Fibroblast of pulmonary artery (primary cell): ENCODE results near the gene WDFY1.
"Not testable (repeated sequence)": the region's sequence is repeated elsewhere in the genome, so short reads cannot be mapped to it uniquely, and the experiment has no call there.

Experiments used
- DNase-seq: peaks from one replicate; pipeline ENCODE4 v3.0.0-alpha.2; 2010; ENCODE audit warnings: low read depth
- H3K4me3 ChIP-seq: replicated peaks from 2 replicates; pipeline ENCODE4 v1.5.1; 2011; ENCODE audit warnings: low read depth, mild to moderate bottlenecking, control low read depth, low read length, moderate library complexity
- TF ChIP-seq, protein P1 (sequence below): IDR thresholded peaks from 2 replicates; pipeline ENCODE4 v1.5.1; 2011; ENCODE audit warnings: mild to moderate bottlenecking, control low read depth, low read length, inconsistent platforms; ENCODE audit errors: missing control alignments

The WDFY1 gene

DNA sequence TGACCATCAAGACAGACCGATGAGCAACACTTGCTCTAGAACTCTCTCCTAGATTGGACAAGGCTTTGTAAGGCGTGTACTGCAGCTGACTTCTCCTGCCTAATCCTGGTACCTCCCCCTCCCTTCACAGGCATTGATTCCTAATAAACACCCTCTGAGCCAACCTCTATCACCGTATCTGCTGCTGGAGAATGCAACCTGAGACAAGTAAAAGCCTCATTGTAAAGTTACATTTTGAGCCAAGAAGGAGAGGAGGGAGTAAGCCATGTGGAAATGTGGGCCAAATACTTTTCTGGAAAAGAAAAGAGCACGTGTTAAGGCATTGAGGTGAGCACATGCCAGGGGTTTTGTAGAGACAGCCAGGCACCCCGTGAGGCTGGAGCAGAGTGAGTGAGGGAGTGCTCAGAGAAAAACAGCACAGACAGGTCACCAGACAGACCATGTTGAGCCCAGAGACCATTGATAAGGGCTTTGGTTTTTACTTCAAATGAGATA lies 2.6 kb upstream of the WDFY1 start:
- TF ChIP-seq, protein P1, sequence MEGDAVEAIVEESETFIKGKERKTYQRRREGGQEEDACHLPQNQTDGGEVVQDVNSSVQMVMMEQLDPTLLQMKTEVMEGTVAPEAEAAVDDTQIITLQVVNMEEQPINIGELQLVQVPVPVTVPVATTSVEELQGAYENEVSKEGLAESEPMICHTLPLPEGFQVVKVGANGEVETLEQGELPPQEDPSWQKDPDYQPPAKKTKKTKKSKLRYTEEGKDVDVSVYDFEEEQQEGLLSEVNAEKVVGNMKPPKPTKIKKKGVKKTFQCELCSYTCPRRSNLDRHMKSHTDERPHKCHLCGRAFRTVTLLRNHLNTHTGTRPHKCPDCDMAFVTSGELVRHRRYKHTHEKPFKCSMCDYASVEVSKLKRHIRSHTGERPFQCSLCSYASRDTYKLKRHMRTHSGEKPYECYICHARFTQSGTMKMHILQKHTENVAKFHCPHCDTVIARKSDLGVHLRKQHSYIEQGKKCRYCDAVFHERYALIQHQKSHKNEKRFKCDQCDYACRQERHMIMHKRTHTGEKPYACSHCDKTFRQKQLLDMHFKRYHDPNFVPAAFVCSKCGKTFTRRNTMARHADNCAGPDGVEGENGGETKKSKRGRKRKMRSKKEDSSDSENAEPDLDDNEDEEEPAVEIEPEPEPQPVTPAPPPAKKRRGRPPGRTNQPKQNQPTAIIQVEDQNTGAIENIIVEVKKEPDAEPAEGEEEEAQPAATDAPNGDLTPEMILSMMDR = no peak
- no peak for DNase-seq
- no peak overlapping the region for H3K4me3 ChIP-seq

DNA sequence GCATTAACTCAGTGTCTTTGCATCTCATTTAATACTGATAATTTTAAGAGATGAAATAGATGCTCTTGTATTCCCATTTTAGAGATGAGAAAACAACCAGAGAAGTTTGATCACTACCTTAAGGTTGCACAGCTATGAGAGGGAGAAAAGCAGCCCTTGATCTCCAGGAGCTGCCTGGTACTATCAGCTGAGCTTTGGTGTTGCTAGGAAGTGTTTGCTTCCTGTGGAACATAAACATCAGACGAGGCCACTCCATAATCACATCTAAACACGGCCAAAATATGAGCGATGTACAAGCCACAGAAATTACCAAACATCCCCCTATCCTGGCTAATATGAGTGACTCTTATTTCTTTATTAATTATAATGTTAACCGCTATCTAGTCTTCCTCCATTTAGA lies 620 bp upstream of the WDFY1 start:
- H3K4me3 ChIP-seq = no peak overlapping the region
- TF ChIP-seq, protein P1 = no peak
- no peak for DNase-seq

DNA sequence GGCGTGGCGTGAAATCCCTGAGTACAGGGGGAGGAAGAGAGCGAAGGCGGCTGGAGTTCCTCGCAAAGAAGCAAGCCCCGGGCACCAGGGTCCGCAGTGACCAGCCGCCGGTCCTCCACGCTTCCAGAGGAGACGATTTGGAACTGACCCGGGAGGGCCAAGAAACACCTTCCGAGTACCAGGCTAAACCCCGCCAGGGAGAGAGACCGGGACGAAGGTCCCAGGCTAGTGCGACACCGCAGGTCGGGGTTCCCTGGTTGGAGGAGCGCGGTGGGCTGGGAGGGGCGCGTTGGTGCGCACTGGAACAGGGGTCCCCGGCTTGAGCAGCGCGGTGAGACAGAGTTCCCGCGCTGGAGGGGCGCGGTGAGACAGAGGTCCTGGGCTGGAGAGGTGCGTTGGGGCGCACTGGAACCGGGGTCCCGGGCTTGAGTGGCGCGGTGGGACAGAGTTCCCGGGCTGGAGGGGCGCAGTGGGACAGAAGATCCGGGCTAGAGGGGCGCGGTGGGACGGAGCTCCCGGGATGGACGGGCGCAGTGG lies 901 bp downstream of the WDFY1 start:
- peak overlapping the region; percentile 90 for H3K4me3 ChIP-seq
- no peak for DNase-seq
- TF ChIP-seq, protein P1 = no peak

DNA sequence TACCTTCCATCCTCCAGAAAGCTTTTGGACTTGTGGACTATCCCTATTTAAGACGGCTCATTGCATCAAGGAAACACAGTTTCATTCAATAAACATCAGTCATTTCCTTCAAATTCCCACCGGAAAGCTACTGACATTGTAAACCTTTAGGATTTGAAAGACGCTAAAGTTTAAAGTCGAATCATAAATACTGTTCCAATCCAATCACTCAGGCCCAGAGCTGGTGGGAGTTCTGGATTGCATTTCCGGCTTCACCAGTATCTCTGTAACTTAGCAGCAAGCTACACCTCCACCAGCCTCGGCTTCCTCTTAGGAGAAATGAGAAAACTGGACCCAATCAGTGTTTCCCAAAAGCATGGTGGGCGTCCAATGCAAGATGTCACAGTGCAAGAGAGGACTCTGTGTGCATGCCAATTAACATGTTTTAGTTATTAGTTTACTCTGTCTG lies 1.6 kb downstream of the WDFY1 start:
- TF ChIP-seq, protein P1 = no peak
- H3K4me3 ChIP-seq = peak overlapping the region; percentile 90
- DNase-seq = peak; percentile 72

DNA sequence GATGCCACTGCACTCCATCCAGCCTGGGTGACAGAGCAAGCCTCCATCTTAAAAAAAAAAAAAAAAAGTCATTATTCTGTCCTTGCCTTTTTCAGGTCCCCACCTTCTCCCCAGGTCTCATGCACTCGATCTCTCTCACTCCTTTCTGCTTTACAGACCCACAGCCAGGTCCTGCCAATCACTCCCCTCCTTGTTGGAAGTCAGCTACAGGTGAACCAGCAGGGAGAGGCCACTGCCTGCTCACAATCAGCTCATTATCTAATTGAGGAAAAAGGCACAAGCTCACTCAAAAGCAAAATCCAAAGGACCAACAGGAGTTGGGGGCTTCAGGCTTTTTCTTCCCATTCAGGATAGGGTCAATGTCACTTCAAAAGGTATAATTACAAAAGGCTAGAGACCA lies 2.0 kb downstream of the WDFY1 start:
- DNase-seq = no peak
- peak overlapping the region; percentile 90 for H3K4me3 ChIP-seq
- TF ChIP-seq, protein P1 = no peak

DNA sequence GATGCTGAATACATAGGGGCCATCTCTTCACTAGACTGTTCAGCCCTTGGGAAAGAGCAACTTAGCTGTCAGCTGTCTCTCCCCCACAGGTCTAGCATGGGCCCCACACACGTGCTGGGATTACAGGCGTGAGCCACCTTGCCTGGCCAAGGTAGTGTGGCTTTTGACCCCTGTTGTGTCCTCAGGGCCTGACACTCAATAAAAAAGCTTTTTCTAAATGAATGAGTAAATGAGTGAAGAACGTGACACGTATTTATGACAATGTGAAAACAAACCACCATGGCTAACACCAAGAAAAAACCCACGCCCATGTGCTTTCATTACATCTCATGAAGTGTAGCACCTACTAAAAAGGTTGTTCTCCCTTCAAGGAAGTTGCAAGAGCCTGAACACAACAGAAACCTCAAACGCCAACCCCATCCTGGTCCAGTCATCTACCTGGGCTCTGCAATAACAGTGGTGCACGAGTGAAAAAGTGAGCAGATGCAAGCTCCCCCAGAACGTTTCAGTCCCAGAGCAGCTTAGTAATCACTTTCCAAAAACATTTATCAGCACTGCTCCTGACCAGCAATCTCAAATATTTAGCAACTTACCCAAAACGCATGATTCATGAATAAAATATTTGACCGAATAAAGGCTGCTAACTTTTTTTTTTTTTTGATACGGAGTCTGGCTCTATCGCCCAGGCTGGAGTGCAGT lies 3.4 kb downstream of the WDFY1 start:
- peak; percentile 90 for DNase-seq
- TF ChIP-seq, protein P1 = no peak
- H3K4me3 ChIP-seq = peak overlapping the region; percentile 15

DNA sequence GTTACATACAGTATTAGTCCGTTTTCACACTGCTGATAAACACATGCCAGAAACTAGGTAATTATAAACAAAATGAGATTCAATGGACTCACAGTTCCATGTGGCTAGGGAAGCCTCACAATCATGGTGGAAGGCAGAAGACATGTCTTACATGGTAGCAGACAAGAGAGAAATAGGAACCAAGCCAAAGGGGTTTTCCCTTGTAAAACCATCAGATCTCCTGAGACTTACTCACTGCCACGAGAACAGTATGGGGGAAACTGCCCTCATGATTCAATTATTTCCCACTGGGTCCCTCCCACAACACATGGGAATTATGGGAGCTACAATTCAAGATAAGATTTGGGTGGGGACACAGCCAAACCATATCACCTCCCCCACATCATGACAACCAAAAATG lies 5.7 kb downstream of the WDFY1 start:
- DNase-seq = peak; percentile 58
- not testable (repeated sequence) for H3K4me3 ChIP-seq
